Neural cell (in vitro differentiated cells): ENCODE results near the gene DPP6. TPM values are rescaled to one million over a fixed set of nuclear protein-coding genes. Genes with fewer than 3 reads are reported as not detected.

Source experiments
- H2AFZ ChIP-seq: fragments of 200-600, 300-800 bp; sonication (generic), shearing (Covaris generic); 2 replicates; pipeline ENCODE4 v1.6.0; 2014; ENCODE audit warnings: low read depth, mild to moderate bottlenecking, antibody characterized with exemption, low read length, moderate library complexity
- H3F3A ChIP-seq: fragments of 200-600 bp; shearing (Covaris generic); 2 replicates; pipeline ENCODE4 v1.6.1; 2016; ENCODE audit warnings: mild to moderate bottlenecking, moderate library complexity, mixed read lengths, antibody characterized with exemption, low read length; ENCODE audit not compliant: insufficient read depth, poor library complexity, severe bottlenecking
- H3K27ac ChIP-seq: fragments of 200-600, 300-800 bp; sonication (generic), shearing (Covaris generic); 2 replicates; pipeline ENCODE4 v1.5.1; 2014; ENCODE audit warnings: mild to moderate bottlenecking, low read length, moderate library complexity
- H3K27me3 ChIP-seq: fragments of 300-800, 200-600 bp; sonication (generic), shearing (Covaris generic); 2 replicates; pipeline ENCODE4 v1.6.0; 2014; ENCODE audit warnings: mild to moderate bottlenecking, low read depth, low read length, moderate library complexity; ENCODE audit not compliant: insufficient read depth
- H3K36me3 ChIP-seq: fragments of 300-800, 200-600 bp; sonication (generic), shearing (Covaris generic); 2 replicates; pipeline ENCODE4 v1.5.1; 2014; ENCODE audit warnings: mild to moderate bottlenecking, antibody characterized with exemption, low read length, moderate library complexity; ENCODE audit not compliant: insufficient read depth
- H3K4me2 ChIP-seq: fragments of 300-800, 200-600 bp; sonication (generic), shearing (Covaris generic); 2 replicates; pipeline ENCODE4 v1.6.0; 2014; ENCODE audit warnings: mild to moderate bottlenecking, low read length
- H3K4me3 ChIP-seq: fragments of 300-800, 200-600 bp; sonication (generic), shearing (Covaris generic); 2 replicates; pipeline ENCODE4 v1.5.1; 2014; ENCODE audit warnings: mild to moderate bottlenecking, low read length, moderate library complexity
- H3K79me2 ChIP-seq: fragments of 200-600 bp; shearing (Covaris generic); replicated peaks from 2 replicates; pipeline ENCODE4 v1.6.0; 2014; ENCODE audit warnings: mild to moderate bottlenecking, low read length, moderate library complexity; ENCODE audit not compliant: insufficient read depth
- H3K9ac ChIP-seq: fragments of 300-800, 200-600 bp; sonication (generic), shearing (Covaris generic); 2 replicates; pipeline ENCODE4 v1.6.1; 2016; ENCODE audit warnings: mild to moderate bottlenecking, low read length, mixed read lengths
- H3K9me2 ChIP-seq: fragments of 200-600 bp; shearing (Covaris generic); 2 replicates; pipeline ENCODE4 v1.6.1; 2016; ENCODE audit warnings: mild to moderate bottlenecking, low read length, mixed read lengths; ENCODE audit not compliant: insufficient read depth
- H3K9me3 ChIP-seq: fragments of 200-600, 300-800 bp; sonication (generic), shearing (Covaris generic); 2 replicates; pipeline ENCODE4 v1.6.1; 2016; ENCODE audit warnings: mild to moderate bottlenecking, mixed run types, low read length, moderate library complexity, mixed read lengths
- H4K20me1 ChIP-seq: fragments of 200-600 bp; shearing (Covaris generic); 2 replicates; pipeline ENCODE4 v1.6.1; 2016; ENCODE audit warnings: mild to moderate bottlenecking, mixed run types; ENCODE audit not compliant: insufficient read depth
- EP300 ChIP-seq: fragments of 450-650 bp; conservative IDR thresholded peaks from 2 replicates; pipeline ENCODE4 v1.6.1; 2014; ENCODE audit warnings: antibody characterized with exemption, mild to moderate bottlenecking, moderate library complexity; ENCODE audit not compliant: poor library complexity, severe bottlenecking
- EZH2 ChIP-seq: fragments of 200-600, 300-800 bp; shearing (Covaris generic), sonication (generic); IDR thresholded peaks from 2 replicates; pipeline ENCODE4 v1.6.1; 2014; ENCODE audit warnings: antibody characterized with exemption, low read length, borderline replicate concordance, mild to moderate bottlenecking; ENCODE audit not compliant: insufficient read depth, poor library complexity, severe bottlenecking
- MXI1 ChIP-seq: fragments of 450-650 bp; conservative IDR thresholded peaks from 2 replicates; pipeline ENCODE4 v1.6.1; 2014; ENCODE audit warnings: antibody characterized with exemption, mild to moderate bottlenecking; ENCODE audit not compliant: poor library complexity, severe bottlenecking
- POLR2AphosphoS5 ChIP-seq: IDR thresholded peaks from 2 replicates; pipeline ENCODE4 v1.6.1; 2012
- RAD21 ChIP-seq: fragments of 450-650 bp; conservative IDR thresholded peaks from 2 replicates; pipeline ENCODE4 v1.6.1; 2014; ENCODE audit warnings: antibody characterized with exemption, mild to moderate bottlenecking, moderate library complexity
- SMC3 ChIP-seq: fragments of 450-650 bp; conservative IDR thresholded peaks from 2 replicates; pipeline ENCODE4 v1.6.1; 2014; ENCODE audit warnings: antibody characterized with exemption, mild to moderate bottlenecking, moderate library complexity; ENCODE audit not compliant: poor library complexity
- TAF1 ChIP-seq: IDR thresholded peaks from 2 replicates; pipeline ENCODE4 v1.6.1; 2012; ENCODE audit warnings: low read depth
- polyA plus RNA-seq: library from polyadenylated mRNA; depleted of rRNA; stranded (reverse); fragments of >200 nt; gene quantifications from 2 replicates; pipeline ENCODE4 v1.2.3, GENCODE V29; 2014
- TF ChIP-seq, protein P1 (sequence below): IDR thresholded peaks from 2 replicates; pipeline ENCODE4 v1.6.1; 2012; ENCODE audit warnings: borderline replicate concordance
- TF ChIP-seq, protein P2 (sequence below): fragments of 450-650 bp; IDR thresholded peaks from 2 replicates; pipeline ENCODE4 v1.5.1; 2014; ENCODE audit warnings: antibody characterized with exemption, mild to moderate bottlenecking, moderate library complexity; ENCODE audit not compliant: poor library complexity, severe bottlenecking

Gene DPP6
- polyA plus RNA-seq, 1 donor from 2014 or later: 20.4 TPM

DNA sequence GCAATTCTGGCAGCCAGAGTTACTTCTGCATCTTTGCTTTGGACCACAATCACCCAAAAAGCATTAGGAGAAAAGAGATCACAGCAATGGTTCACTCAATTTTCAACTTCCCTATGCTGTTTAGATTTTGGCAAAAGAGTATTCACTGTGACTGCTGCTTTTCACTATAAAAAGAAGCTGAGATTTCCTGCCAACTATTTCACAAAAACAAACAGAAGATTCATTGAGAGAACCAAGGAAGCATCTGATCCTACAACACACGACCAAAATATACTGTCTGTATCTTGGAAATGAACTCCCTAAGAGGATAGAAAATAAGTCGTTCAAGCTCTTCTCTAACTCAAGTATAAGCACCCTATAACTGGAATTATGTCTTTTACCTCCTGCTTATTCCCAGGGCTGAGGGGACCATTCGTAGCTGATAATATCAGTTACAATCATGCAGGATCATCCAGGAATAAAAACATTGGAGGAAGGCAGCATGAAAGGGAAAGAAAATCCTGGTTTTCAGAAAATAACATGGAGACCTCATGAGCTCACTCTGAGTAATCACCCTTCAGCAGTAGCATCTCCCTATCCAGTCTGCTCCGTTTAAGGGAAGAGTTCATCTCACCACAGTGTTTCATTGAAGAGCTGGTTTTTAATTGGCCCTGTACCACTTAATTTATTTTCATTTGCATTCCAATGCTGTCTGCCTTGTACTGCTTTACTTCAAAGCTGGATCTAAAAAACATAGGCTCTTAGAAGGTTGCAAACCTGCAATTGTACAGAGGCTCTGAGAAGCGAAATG, 694.6 kb downstream of the DPP6 start:
- H4K20me1 ChIP-seq: no peaks in the 10 kb centered on the region
- no peaks in the 10 kb centered on the region for H3F3A ChIP-seq
- no peak for TF ChIP-seq SMC3
- TF ChIP-seq, protein P1, sequence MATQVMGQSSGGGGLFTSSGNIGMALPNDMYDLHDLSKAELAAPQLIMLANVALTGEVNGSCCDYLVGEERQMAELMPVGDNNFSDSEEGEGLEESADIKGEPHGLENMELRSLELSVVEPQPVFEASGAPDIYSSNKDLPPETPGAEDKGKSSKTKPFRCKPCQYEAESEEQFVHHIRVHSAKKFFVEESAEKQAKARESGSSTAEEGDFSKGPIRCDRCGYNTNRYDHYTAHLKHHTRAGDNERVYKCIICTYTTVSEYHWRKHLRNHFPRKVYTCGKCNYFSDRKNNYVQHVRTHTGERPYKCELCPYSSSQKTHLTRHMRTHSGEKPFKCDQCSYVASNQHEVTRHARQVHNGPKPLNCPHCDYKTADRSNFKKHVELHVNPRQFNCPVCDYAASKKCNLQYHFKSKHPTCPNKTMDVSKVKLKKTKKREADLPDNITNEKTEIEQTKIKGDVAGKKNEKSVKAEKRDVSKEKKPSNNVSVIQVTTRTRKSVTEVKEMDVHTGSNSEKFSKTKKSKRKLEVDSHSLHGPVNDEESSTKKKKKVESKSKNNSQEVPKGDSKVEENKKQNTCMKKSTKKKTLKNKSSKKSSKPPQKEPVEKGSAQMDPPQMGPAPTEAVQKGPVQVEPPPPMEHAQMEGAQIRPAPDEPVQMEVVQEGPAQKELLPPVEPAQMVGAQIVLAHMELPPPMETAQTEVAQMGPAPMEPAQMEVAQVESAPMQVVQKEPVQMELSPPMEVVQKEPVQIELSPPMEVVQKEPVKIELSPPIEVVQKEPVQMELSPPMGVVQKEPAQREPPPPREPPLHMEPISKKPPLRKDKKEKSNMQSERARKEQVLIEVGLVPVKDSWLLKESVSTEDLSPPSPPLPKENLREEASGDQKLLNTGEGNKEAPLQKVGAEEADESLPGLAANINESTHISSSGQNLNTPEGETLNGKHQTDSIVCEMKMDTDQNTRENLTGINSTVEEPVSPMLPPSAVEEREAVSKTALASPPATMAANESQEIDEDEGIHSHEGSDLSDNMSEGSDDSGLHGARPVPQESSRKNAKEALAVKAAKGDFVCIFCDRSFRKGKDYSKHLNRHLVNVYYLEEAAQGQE: no peak
- no peaks in the 10 kb centered on the region for H3K27me3 ChIP-seq
- H3K9me2 ChIP-seq: no peaks in the 10 kb centered on the region
- no peaks in the 10 kb centered on the region for H3K36me3 ChIP-seq
- H2AFZ ChIP-seq: no peak overlapping the region
- no peak overlapping the region for H3K9ac ChIP-seq
- H3K79me2 ChIP-seq: no peaks in the 10 kb centered on the region
- H3K9me3 ChIP-seq: no peaks in the 10 kb centered on the region
- H3K27ac ChIP-seq: no peak overlapping the region
- H3K4me2 ChIP-seq: no peak overlapping the region
- H3K4me3 ChIP-seq: no peak overlapping the region

GRCh38 chr7:154748089-154748786, 696.0 kb downstream of the DPP6 start:
- Histone ChIP-seq H3K27ac (no peak overlapping the region), H3K36me3 (no peaks in the 10 kb centered on the region), H3F3A (no peaks in the 10 kb centered on the region), H3K79me2 (no peaks in the 10 kb centered on the region), H3K4me3 (no peak overlapping the region), H3K9me2 (no peaks in the 10 kb centered on the region), H3K4me2 (no peak overlapping the region), H3K9me3 (no peaks in the 10 kb centered on the region), H2AFZ (no peak overlapping the region), H4K20me1 (no peaks in the 10 kb centered on the region), H3K27me3 (no peaks in the 10 kb centered on the region), H3K9ac (no peak overlapping the region)
- TF ChIP-seq SMC3 (no peak), POLR2AphosphoS5 (no peak), MXI1 (no peak), EZH2 (no peak), RAD21 (no peak), TAF1 (no peak), EP300 (no peak)
- TF ChIP-seq, protein P2, sequence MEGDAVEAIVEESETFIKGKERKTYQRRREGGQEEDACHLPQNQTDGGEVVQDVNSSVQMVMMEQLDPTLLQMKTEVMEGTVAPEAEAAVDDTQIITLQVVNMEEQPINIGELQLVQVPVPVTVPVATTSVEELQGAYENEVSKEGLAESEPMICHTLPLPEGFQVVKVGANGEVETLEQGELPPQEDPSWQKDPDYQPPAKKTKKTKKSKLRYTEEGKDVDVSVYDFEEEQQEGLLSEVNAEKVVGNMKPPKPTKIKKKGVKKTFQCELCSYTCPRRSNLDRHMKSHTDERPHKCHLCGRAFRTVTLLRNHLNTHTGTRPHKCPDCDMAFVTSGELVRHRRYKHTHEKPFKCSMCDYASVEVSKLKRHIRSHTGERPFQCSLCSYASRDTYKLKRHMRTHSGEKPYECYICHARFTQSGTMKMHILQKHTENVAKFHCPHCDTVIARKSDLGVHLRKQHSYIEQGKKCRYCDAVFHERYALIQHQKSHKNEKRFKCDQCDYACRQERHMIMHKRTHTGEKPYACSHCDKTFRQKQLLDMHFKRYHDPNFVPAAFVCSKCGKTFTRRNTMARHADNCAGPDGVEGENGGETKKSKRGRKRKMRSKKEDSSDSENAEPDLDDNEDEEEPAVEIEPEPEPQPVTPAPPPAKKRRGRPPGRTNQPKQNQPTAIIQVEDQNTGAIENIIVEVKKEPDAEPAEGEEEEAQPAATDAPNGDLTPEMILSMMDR: no peak
- TF ChIP-seq, protein P1: no peak
